Tibial nerve (tissue), 3 donors: ENCODE data around the gene PGGHG.

Experiments used
- CTCF ChIP-seq, 5 experiments: fragments of 200-600 bp in 3 of 5; fragments of 450-650 bp in 2 of 5; sonication (generic) in 3 of 5; IDR thresholded peaks; one replicate each; pipeline ENCODE4 v1.5.1; 2016 to 2019; ENCODE audit warnings: antibody characterized with exemption in 5 of 5, mild to moderate bottlenecking in 3 of 5, moderate library complexity in 2 of 5
- POLR2A ChIP-seq, 2 donors: fragments of 450-650 bp; IDR thresholded peaks; one replicate each; pipeline ENCODE4 v1.6.1; 2017; ENCODE audit warnings: antibody characterized with exemption in 2 of 2, mild to moderate bottlenecking in 2 of 2, moderate library complexity in 2 of 2

- no peak for TF ChIP-seq CTCF (IDR thresholded peaks at IDR 0.05)
- no peak for TF ChIP-seq POLR2A (IDR thresholded peaks at IDR 0.05)
Observed at GRCh38 chr11:296171-297050, 7.5 kb downstream of the PGGHG start.
